Ectodermal cell (in vitro differentiated cells): ENCODE measurements around the gene OSR1. TPM values are rescaled to one million over a fixed set of nuclear protein-coding genes. Genes with fewer than 3 reads are reported as not detected.
"Not testable (repeated sequence)": the region's sequence is repeated elsewhere in the genome, so short reads cannot be mapped to it uniquely, and the experiment has no call there.

Experiments used
- H3K27ac ChIP-seq: 2 replicates; pipeline ENCODE4 v1.7.0; 2013; ENCODE audit warnings: mild to moderate bottlenecking, low read depth, low read length; ENCODE audit not compliant: insufficient read depth, poor library complexity, severe bottlenecking
- H3K27me3 ChIP-seq: 2 replicates; pipeline ENCODE4 v1.7.0; 2013; ENCODE audit warnings: mild to moderate bottlenecking, low read length; ENCODE audit not compliant: insufficient read depth, control insufficient read depth, poor library complexity, severe bottlenecking
- H3K36me3 ChIP-seq: one replicate; pipeline ENCODE4 v1.7.0; 2013; ENCODE audit warnings: low read length; ENCODE audit not compliant: control insufficient read depth, insufficient read depth
- H3K4me1 ChIP-seq: one replicate; pipeline ENCODE4 v1.7.0; 2013; ENCODE audit warnings: low read length; ENCODE audit not compliant: control insufficient read depth, insufficient read depth
- H3K4me3 ChIP-seq: 2 replicates; pipeline ENCODE4 v1.7.0; 2013; ENCODE audit warnings: low read depth, low read length, control low read depth; ENCODE audit not compliant: insufficient read depth
- H3K9me3 ChIP-seq: 2 replicates; pipeline ENCODE4 v1.7.0; 2013; ENCODE audit warnings: mild to moderate bottlenecking, low read length, moderate library complexity; ENCODE audit not compliant: control insufficient read depth
- WGBS, 2 experiments: methylation state at CpG; one replicate each; pipeline ENCODE4 v1.1.7; 2013; ENCODE audit warnings: missing lambda C conversion rate in 2 of 2; 5-methylcytosine and 5-hydroxymethylcytosine counted together
- polyA plus RNA-seq, 4 experiments: library from polyadenylated mRNA; stranded (reverse); fragments of 50-300 nt; gene quantifications; one replicate each; pipeline ENCODE4 v1.2.3, GENCODE V29; 2013

OSR1 gene
- 0.96 TPM for polyA plus RNA-seq (2013, experiment 1 of 4)
- polyA plus RNA-seq (2013, experiment 2 of 4): 0.36 TPM
- 0.48 TPM for polyA plus RNA-seq (2013, experiment 3 of 4)
- polyA plus RNA-seq (2013, experiment 4 of 4): 0.53 TPM

- Histone ChIP-seq H3K4me3 (peak within 1 kb of the TSS; percentile 37), H3K4me1 (peaks cover 34% of the 10 kb centered on the region), H3K27me3 (peaks cover 99% of the 10 kb centered on the region), H3K9me3 (no peaks in the 10 kb centered on the region), H3K27ac (no peak within 1 kb of the TSS), H3K36me3 (no peaks in the 10 kb centered on the region)
- WGBS, 2 experiments: 0 to 1% methylated on average over 50 of the region's 51 CpGs
Measured at GRCh38 chr2:19358242-19359020, at the start of gene OSR1. Gene OSR1, minus strand, starts transcription at chr2:19358623. Its CDS starts 4,818 bp downstream, at chr2:19353805.

- H3K27me3 ChIP-seq: no peaks in the 10 kb centered on the region
- H3K4me3 ChIP-seq: no peak overlapping the region
- no peak overlapping the region for H3K27ac ChIP-seq
- WGBS, 2 experiments: 74 to 79% methylated on average over 4 of the region's 4 CpGs
- no peaks in the 10 kb centered on the region for H3K9me3 ChIP-seq
- H3K36me3 ChIP-seq: no peaks in the 10 kb centered on the region
- no peaks in the 10 kb centered on the region for H3K4me1 ChIP-seq
Measured at GRCh38 chr2:19403785-19404184, 45.4 kb upstream of the OSR1 start.

- Histone ChIP-seq H3K27ac (no peak overlapping the region), H3K36me3 (no peaks in the 10 kb centered on the region), H3K4me1 (no peaks in the 10 kb centered on the region), H3K27me3 (no peaks in the 10 kb centered on the region), H3K4me3 (no peak overlapping the region), H3K9me3 (no peaks in the 10 kb centered on the region)
- WGBS, 2 experiments: 96 to 100% methylated on average over 3 to 4 of the region's 4 CpGs
Measured at GRCh38 chr2:19392191-19392590, 33.8 kb upstream of the OSR1 start.

- H3K9me3 ChIP-seq, H3K4me3 ChIP-seq, H3K4me1 ChIP-seq, H3K36me3 ChIP-seq, H3K27ac ChIP-seq, H3K27me3 ChIP-seq: not testable (repeated sequence)
- 93 to 96% methylated on average over 7 of the region's 7 CpGs for WGBS, 2 experiments
Measured at GRCh38 chr2:19389469-19389868, 31.0 kb upstream of the OSR1 start.

- H3K4me3 ChIP-seq: no peak overlapping the region
- no peaks in the 10 kb centered on the region for H3K4me1 ChIP-seq
- no peaks in the 10 kb centered on the region for H3K9me3 ChIP-seq
- no peak overlapping the region for H3K27ac ChIP-seq
- H3K27me3 ChIP-seq: no peaks in the 10 kb centered on the region
- H3K36me3 ChIP-seq: no peaks in the 10 kb centered on the region
Measured at GRCh38 chr2:19380532-19380931, 22.1 kb upstream of the OSR1 start.

- H3K9me3 ChIP-seq: no peaks in the 10 kb centered on the region
- 95 to 97% methylated on average over 2 of the region's 2 CpGs for WGBS, 2 experiments
- no peak overlapping the region for H3K4me3 ChIP-seq
- no peaks in the 10 kb centered on the region for H3K4me1 ChIP-seq
- H3K27me3 ChIP-seq: no peaks in the 10 kb centered on the region
- no peaks in the 10 kb centered on the region for H3K36me3 ChIP-seq
- H3K27ac ChIP-seq: no peak overlapping the region
Measured at GRCh38 chr2:19378939-19379338, 20.5 kb upstream of the OSR1 start.

- no peaks in the 10 kb centered on the region for H3K27me3 ChIP-seq
- 88 to 92% methylated on average over 3 of the region's 3 CpGs for WGBS, 2 experiments
- no peaks in the 10 kb centered on the region for H3K4me1 ChIP-seq
- H3K9me3 ChIP-seq: no peaks in the 10 kb centered on the region
- no peaks in the 10 kb centered on the region for H3K36me3 ChIP-seq
- no peak overlapping the region for H3K27ac ChIP-seq
- no peak overlapping the region for H3K4me3 ChIP-seq
Measured at GRCh38 chr2:19377717-19378116, 19.3 kb upstream of the OSR1 start.

GRCh38 chr2:19373352-19373751 lies 14.9 kb upstream of the OSR1 start:
- no peaks in the 10 kb centered on the region for H3K4me1 ChIP-seq
- no peak overlapping the region for H3K4me3 ChIP-seq
- 73 to 79% methylated on average over 2 of the region's 2 CpGs for WGBS, 2 experiments
- no peaks in the 10 kb centered on the region for H3K9me3 ChIP-seq
- no peaks in the 10 kb centered on the region for H3K36me3 ChIP-seq
- H3K27me3 ChIP-seq: peaks cover 9% of the 10 kb centered on the region
- no peak overlapping the region for H3K27ac ChIP-seq

- 91 to 93% methylated on average over 4 of the region's 4 CpGs for WGBS, 2 experiments
- no peaks in the 10 kb centered on the region for H3K9me3 ChIP-seq
- H3K4me3 ChIP-seq: no peak overlapping the region
- H3K27me3 ChIP-seq: peaks cover 22% of the 10 kb centered on the region
- no peaks in the 10 kb centered on the region for H3K36me3 ChIP-seq
- no peak overlapping the region for H3K27ac ChIP-seq
- no peaks in the 10 kb centered on the region for H3K4me1 ChIP-seq
Measured at GRCh38 chr2:19371996-19372582, 13.7 kb upstream of the OSR1 start.

- Histone ChIP-seq H3K9me3 (no peaks in the 10 kb centered on the region), H3K27ac (no peak overlapping the region), H3K36me3 (no peaks in the 10 kb centered on the region), H3K27me3 (peaks cover 48% of the 10 kb centered on the region), H3K4me3 (no peak overlapping the region), H3K4me1 (no peaks in the 10 kb centered on the region)
- WGBS, 2 experiments: 66% methylated on average over 2 of the region's 2 CpGs
Measured at GRCh38 chr2:19369341-19369955, 11.0 kb upstream of the OSR1 start.
